IMR-90 (cell line): Measurements from ENCODE around the gene SEC14L6. TPM values are rescaled to one million over a fixed set of nuclear protein-coding genes. Genes with fewer than 3 reads are reported as not detected.
A peak's percentile ranks its signal among the peaks of the same experiment; 100 is the strongest.

Experiments used
- ATAC-seq: fragments of 200-7000 bp; cut with Tn5 transposase; 2 replicates; pipeline ENCODE4 v1.9.1; 2020; ENCODE audit warnings: low read depth, mild to moderate bottlenecking, moderate library complexity
- Bru-seq: library from RNA; stranded (reverse); fragments of 400-500 nt; gene quantifications from one replicate; lab custom pipeline; 2021; lab: Mats Ljungman, UMichigan
- BruChase-seq, 2 experiments: library from RNA; stranded (reverse); fragments of 400-500 nt; gene quantifications; one replicate each; lab custom pipeline; 2021; lab: Mats Ljungman, UMichigan
- BruUV-seq: library from RNA; stranded (reverse); fragments of 400-500 nt; replicated peaks from 2 replicates; lab custom pipeline; 2021; lab: Mats Ljungman, UMichigan
- CTCF ChIA-PET: fragments of 300-600 bp; formaldehyde crosslinking; extraction: SDS; loops from one replicate; lab custom pipeline; 2021; ENCODE audit warnings: antibody characterized with exemption; lab: Yijun Ruan, JAX
- POLR2A ChIA-PET: fragments of 300-600 bp; sonication (Branson Sonifier 250); formaldehyde crosslinking; loops from one replicate; lab custom pipeline; 2022; ENCODE audit warnings: antibody characterized with exemption; ENCODE audit not compliant: unreplicated experiment; lab: Charles Lee
- DNase-seq: peaks from one replicate; pipeline ENCODE4 v3.0.0; 2013
- H2AFZ ChIP-seq: replicated peaks from 2 replicates; pipeline ENCODE3; 2013; ENCODE audit warnings: low read length, mild to moderate bottlenecking; ENCODE audit not compliant: poor library complexity
- H2AK5ac ChIP-seq: 2 replicates; pipeline ENCODE4 v1.6.1; 2013; ENCODE audit warnings: low read depth, low read length, inconsistent platforms
- H2AK9ac ChIP-seq: replicated peaks from 2 replicates; pipeline ENCODE3; 2013; ENCODE audit warnings: mild to moderate bottlenecking, low read depth, low read length, moderate library complexity; ENCODE audit not compliant: poor library complexity
- H2BK120ac ChIP-seq: 2 replicates; pipeline ENCODE4 v1.6.1; 2013; ENCODE audit warnings: low read depth, low read length, inconsistent platforms
- H2BK15ac ChIP-seq: 3 replicates; pipeline ENCODE4 v1.6.1; 2013; ENCODE audit warnings: low read depth, low read length, inconsistent platforms
- H2BK20ac ChIP-seq: 2 replicates; pipeline ENCODE4 v1.6.1; 2013; ENCODE audit warnings: low read depth, mild to moderate bottlenecking, inconsistent platforms, low read length, moderate library complexity
- H2BK5ac ChIP-seq: 2 replicates; pipeline ENCODE4 v1.6.1; 2013; ENCODE audit warnings: mild to moderate bottlenecking, low read depth, low read length, inconsistent platforms; ENCODE audit not compliant: poor library complexity, severe bottlenecking
- H3K14ac ChIP-seq: replicated peaks from 2 replicates; pipeline ENCODE4 v1.6.1; 2013; ENCODE audit warnings: low read depth, low read length, inconsistent platforms
- H3K18ac ChIP-seq: 2 replicates; pipeline ENCODE4 v1.6.1; 2013; ENCODE audit warnings: low read depth, low read length, control low read depth
- H3K23ac ChIP-seq: 2 replicates; pipeline ENCODE4 v1.6.1; 2013; ENCODE audit warnings: low read depth, low read length, inconsistent platforms
- H3K27ac ChIP-seq: 2 replicates; pipeline ENCODE4 v1.5.1; 2013; ENCODE audit warnings: mild to moderate bottlenecking, control low read depth, low read length; ENCODE audit not compliant: insufficient read depth
- H3K27me3 ChIP-seq: 2 replicates; pipeline ENCODE4 v1.6.1; 2013; ENCODE audit warnings: low read length; ENCODE audit not compliant: control insufficient read depth, insufficient read depth
- H3K36me3 ChIP-seq: 2 replicates; pipeline ENCODE4 v1.6.1; 2013; ENCODE audit warnings: low read length, mixed read lengths; ENCODE audit not compliant: control insufficient read depth, insufficient read depth
- H3K4ac ChIP-seq: 2 replicates; pipeline ENCODE4 v1.6.1; 2013; ENCODE audit warnings: low read depth, low read length, inconsistent platforms
- H3K4me1 ChIP-seq: 2 replicates; pipeline ENCODE4 v1.6.1; 2013; ENCODE audit warnings: low read length, mixed read lengths; ENCODE audit not compliant: control insufficient read depth, insufficient read depth
- H3K4me2 ChIP-seq: 2 replicates; pipeline ENCODE4 v1.6.1; 2013; ENCODE audit warnings: low read depth, mild to moderate bottlenecking, control low read depth, low read length, moderate library complexity
- H3K4me3 ChIP-seq: 2 replicates; pipeline ENCODE4 v1.5.1; 2013; ENCODE audit warnings: low read depth, mild to moderate bottlenecking, control low read depth, low read length, moderate library complexity; ENCODE audit not compliant: insufficient read depth
- H3K56ac ChIP-seq: 2 replicates; pipeline ENCODE4 v1.6.1; 2013; ENCODE audit warnings: low read length, inconsistent platforms; ENCODE audit not compliant: insufficient read depth; ENCODE audit errors: extremely low read depth
- H3K79me1 ChIP-seq, 2 experiments: 2 replicates each; pipeline ENCODE4 v1.6.1; 2013; ENCODE audit warnings: low read length in 2 of 2, inconsistent platforms in 1 of 2, low read depth in 1 of 2
- H3K9ac ChIP-seq: 2 replicates; pipeline ENCODE4 v1.6.1; 2013; ENCODE audit warnings: low read depth, low read length, control low read depth
- H3K9me1 ChIP-seq: 2 replicates; pipeline ENCODE4 v1.6.1; 2013; ENCODE audit warnings: low read length, inconsistent platforms; ENCODE audit not compliant: insufficient read depth
- H3K9me3 ChIP-seq: 2 replicates; pipeline ENCODE4 v1.6.1; 2013; ENCODE audit warnings: low read length; ENCODE audit not compliant: control insufficient read depth, insufficient read depth
- H4K20me1 ChIP-seq: 2 replicates; pipeline ENCODE4 v1.6.1; 2013; ENCODE audit warnings: low read length, inconsistent platforms; ENCODE audit not compliant: insufficient read depth
- H4K5ac ChIP-seq: 2 replicates; pipeline ENCODE4 v1.6.1; 2013; ENCODE audit warnings: mild to moderate bottlenecking, low read depth, low read length, control low read depth
- H4K8ac ChIP-seq, 2 experiments: 2 replicates each; pipeline ENCODE4 v1.6.1; 2013; ENCODE audit warnings: low read depth in 2 of 2, low read length in 2 of 2, control low read depth in 1 of 2, inconsistent platforms in 1 of 2
- H4K91ac ChIP-seq: 2 replicates; pipeline ENCODE4 v1.6.1; 2013; ENCODE audit warnings: low read depth, low read length, inconsistent platforms; ENCODE audit not compliant: insufficient read depth
- BHLHE40 ChIP-seq: fragments of 150-350 bp; IDR thresholded peaks from 2 replicates; pipeline ENCODE4 v1.6.1; 2016; ENCODE audit warnings: mild to moderate bottlenecking, low read depth, low read length
- ELK1 ChIP-seq: fragments of 150-350 bp; IDR thresholded peaks from 2 replicates; pipeline ENCODE4 v1.6.1; 2016; ENCODE audit warnings: low read depth, mild to moderate bottlenecking, low read length, moderate library complexity, borderline replicate concordance
- FOS ChIP-seq: fragments of 150-350 bp; IDR thresholded peaks from 2 replicates; pipeline ENCODE4 v1.6.1; 2016; ENCODE audit warnings: low read depth, low read length
- MAFK ChIP-seq: IDR thresholded peaks from 2 replicates; pipeline ENCODE4 v1.6.1; 2012; ENCODE audit warnings: low read depth, low read length, improper control_type of control experiment
- MXI1 ChIP-seq: IDR thresholded peaks from 2 replicates; pipeline ENCODE4 v1.6.1; 2012; ENCODE audit warnings: low read depth, mild to moderate bottlenecking, low read length, moderate library complexity, borderline replicate concordance
- POLR2A ChIP-seq: IDR thresholded peaks from 2 replicates; pipeline ENCODE4 v1.6.1; 2012; ENCODE audit warnings: mild to moderate bottlenecking, low read depth, low read length
- RCOR1 ChIP-seq: IDR thresholded peaks from 2 replicates; pipeline ENCODE4 v1.6.1; 2012; ENCODE audit warnings: mild to moderate bottlenecking, low read length, improper control_type of control experiment; ENCODE audit not compliant: insufficient replicate concordance
- RFX5 ChIP-seq: IDR thresholded peaks from 2 replicates; pipeline ENCODE4 v1.8.0; 2012; ENCODE audit warnings: low read depth, mild to moderate bottlenecking, low read length, moderate library complexity
- SMC3 ChIP-seq: fragments of 150-350 bp; IDR thresholded peaks from 2 replicates; pipeline ENCODE4 v1.6.1; 2016; ENCODE audit warnings: low read depth, mild to moderate bottlenecking, antibody characterized with exemption, low read length, moderate library complexity
- WGBS, 2 experiments: methylation state at CpG; one replicate each; pipeline versions ENCODE4 v1.1.5 to v1.1.7; 2013; ENCODE audit warnings: missing lambda C conversion rate in 2 of 2; ENCODE audit not compliant: insufficient read length in 1 of 2; ENCODE audit errors: extremely low coverage in 2 of 2; 5-methylcytosine and 5-hydroxymethylcytosine counted together
- dilution Hi-C: fragments of 300-500 bp; cut with HindIII; formaldehyde crosslinking; loops from one replicate; pipeline ENCODE4 v1.14.3; 2018; ENCODE audit warnings: low sequenced_read_pairs; ENCODE audit not compliant: unreplicated experiment
- in situ Hi-C: fragments of 300-500 bp; cut with MboI; formaldehyde crosslinking; loops from 3 replicates; pipeline ENCODE4 v1.14.3; 2019; ENCODE audit warnings: low sequenced_read_pairs, inconsistent platforms, mixed read lengths
- intact Hi-C: fragments of 100-400 bp; cut with micrococcal nuclease; formaldehyde crosslinking; loops from 2 replicates; pipeline ENCODE4 v1.10.0; 2022
- long read RNA-seq: library from polyadenylated mRNA; unstranded; transcript quantifications from one replicate; pipeline ENCODE4 v2.0.0, GENCODE V29; 2021; ENCODE audit not compliant: unreplicated experiment
- polyA plus RNA-seq, 3 experiments: library from polyadenylated mRNA; depleted of rRNA; stranded (reverse); fragments of >200 nt; gene quantifications; 2 replicates each; pipeline ENCODE4 v1.2.3, GENCODE V29; 2012; ENCODE audit warnings: low replicate concordance in 1 of 3
- total RNA-seq: library from RNA; depleted of rRNA; stranded (reverse); fragments of >200 nt; gene quantifications from 2 replicates; pipeline ENCODE4 v1.2.3, GENCODE V29; 2012; rRNA removed

SEC14L6 gene
- total RNA-seq = not detected in 2 replicates
- polyA plus RNA-seq (2012; rRNA removed) = 0.09 TPM in 1 of 2 replicates, not detected in the other
- polyA plus RNA-seq (2012; cell fraction: cytosol; rRNA removed) = 0.08 and 0.23 TPM in 2 replicates
- 0.04 and 0.09 TPM in 2 replicates for polyA plus RNA-seq (2012; cell fraction: nucleus; rRNA removed; ENCODE audit: low replicate concordance)
- not detected for Bru-seq, nascent RNA
- not detected for BruChase-seq, experiment 1, labeled RNA remaining after a 6-hour chase
- BruChase-seq, experiment 2, labeled RNA remaining after a 2-hour chase = not detected
- long read RNA-seq = 0 reads

DNA sequence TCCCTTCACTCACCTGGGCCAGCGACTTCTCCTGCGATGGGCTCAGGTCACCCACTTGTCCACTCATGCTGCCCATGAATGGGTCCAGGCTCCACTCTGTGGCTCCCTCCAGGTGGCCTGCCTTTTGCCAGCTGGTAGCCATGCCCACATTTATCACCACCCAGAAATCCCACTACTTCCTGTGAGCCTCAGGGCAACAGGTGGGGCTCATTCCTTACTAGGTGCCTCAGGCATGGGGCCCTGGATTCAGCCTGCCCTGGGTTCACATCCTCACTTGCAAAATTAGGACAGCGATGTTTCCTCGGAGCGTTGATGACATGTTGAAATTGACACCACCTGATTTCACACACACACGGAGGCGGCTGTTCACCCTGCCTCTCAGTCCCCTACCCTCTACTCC, at the start of gene SEC14L6:
TSS of gene SEC14L6 (minus strand) at position 126 of the 400 bp plus-strand sequence. CDS start at position 67, 59 bp downstream.
- no peak within 1 kb of the TSS for H3K14ac ChIP-seq
- no peak within 1 kb of the TSS for H2AK9ac ChIP-seq
- no peak within 1 kb of the TSS for H2BK5ac ChIP-seq
- no peak within 1 kb of the TSS for H2BK20ac ChIP-seq
- no peaks in the 10 kb centered on the region for H3K36me3 ChIP-seq
- H3K9me3 ChIP-seq = no peaks in the 10 kb centered on the region
- H2BK120ac ChIP-seq = no peak within 1 kb of the TSS
- CTCF ChIA-PET = no interaction called here
- no peaks in the 10 kb centered on the region for H3K79me1 ChIP-seq
- no peak within 1 kb of the TSS for H4K8ac ChIP-seq
- H3K4me3 ChIP-seq = no peak within 1 kb of the TSS
- 56% methylated on average over 5 of the region's 7 CpGs; no CpG with 5 or more reads in 1 of the 2 experiments for WGBS, 2 experiments
- peak within 1 kb of the TSS; percentile 32 for H2AFZ ChIP-seq
- H3K56ac ChIP-seq = no peak within 1 kb of the TSS
- no TSS peak for BruUV-seq
- H3K18ac ChIP-seq = no peak within 1 kb of the TSS
- peaks cover 63% of the 10 kb centered on the region for H3K27me3 ChIP-seq
- no peak within 1 kb of the TSS for H3K27ac ChIP-seq
- ATAC-seq (no peak), DNase-seq (no peak)
- no peak within 1 kb of the TSS for H4K91ac ChIP-seq
- dilution Hi-C loops (no loop called here), in situ Hi-C loops (no loop called here), intact Hi-C loops (no loop called here)
- H3K9me1 ChIP-seq = no peaks in the 10 kb centered on the region
- H3K4me1 ChIP-seq = peaks cover 2% of the 10 kb centered on the region; the same call in 1 of the 2 replicates
- no peak within 1 kb of the TSS for H3K4ac ChIP-seq
- H3K9ac ChIP-seq = no peak within 1 kb of the TSS
- H4K5ac ChIP-seq = no peak within 1 kb of the TSS
- TF ChIP-seq ELK1 (no peak), RFX5 (no peak), RCOR1 (no peak), FOS (no peak), MXI1 (no peak), SMC3 (no peak), POLR2A (no peak), BHLHE40 (no peak), MAFK (no peak)
- no peak within 1 kb of the TSS for H3K4me2 ChIP-seq
- POLR2A ChIA-PET = no interaction called here
- H3K23ac ChIP-seq = no peak within 1 kb of the TSS
- no peaks in the 10 kb centered on the region; the same call in 1 of the 2 replicates for H4K20me1 ChIP-seq
- H2BK15ac ChIP-seq = no peak within 1 kb of the TSS
- H2AK5ac ChIP-seq = no peak within 1 kb of the TSS
